ENCODE measurements around the gene NIPAL4.

DNA sequence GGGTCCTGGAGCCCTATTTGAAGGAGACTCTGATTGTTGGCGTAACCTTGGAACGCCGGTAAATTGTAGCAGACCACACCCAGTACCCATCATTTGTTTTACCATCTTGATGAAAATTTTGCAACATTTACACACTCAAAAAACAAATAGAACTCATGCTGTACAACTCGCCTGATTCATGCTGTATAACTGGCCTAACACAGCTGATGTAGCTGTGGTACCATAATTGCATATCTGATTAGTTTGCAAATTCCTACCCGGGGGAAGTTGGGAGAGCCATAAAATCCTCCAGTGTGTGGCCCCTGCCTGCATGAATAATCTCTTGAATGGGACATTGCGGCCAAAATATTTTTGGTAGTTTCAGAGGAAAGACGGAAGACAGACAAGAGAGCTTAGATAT lies 9.7 kb downstream of the NIPAL4 start:
- TF ChIP-seq, protein P1, sequence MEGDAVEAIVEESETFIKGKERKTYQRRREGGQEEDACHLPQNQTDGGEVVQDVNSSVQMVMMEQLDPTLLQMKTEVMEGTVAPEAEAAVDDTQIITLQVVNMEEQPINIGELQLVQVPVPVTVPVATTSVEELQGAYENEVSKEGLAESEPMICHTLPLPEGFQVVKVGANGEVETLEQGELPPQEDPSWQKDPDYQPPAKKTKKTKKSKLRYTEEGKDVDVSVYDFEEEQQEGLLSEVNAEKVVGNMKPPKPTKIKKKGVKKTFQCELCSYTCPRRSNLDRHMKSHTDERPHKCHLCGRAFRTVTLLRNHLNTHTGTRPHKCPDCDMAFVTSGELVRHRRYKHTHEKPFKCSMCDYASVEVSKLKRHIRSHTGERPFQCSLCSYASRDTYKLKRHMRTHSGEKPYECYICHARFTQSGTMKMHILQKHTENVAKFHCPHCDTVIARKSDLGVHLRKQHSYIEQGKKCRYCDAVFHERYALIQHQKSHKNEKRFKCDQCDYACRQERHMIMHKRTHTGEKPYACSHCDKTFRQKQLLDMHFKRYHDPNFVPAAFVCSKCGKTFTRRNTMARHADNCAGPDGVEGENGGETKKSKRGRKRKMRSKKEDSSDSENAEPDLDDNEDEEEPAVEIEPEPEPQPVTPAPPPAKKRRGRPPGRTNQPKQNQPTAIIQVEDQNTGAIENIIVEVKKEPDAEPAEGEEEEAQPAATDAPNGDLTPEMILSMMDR (IDR thresholded peaks at IDR 0.05): no peak
- TF ChIP-seq POLR2AphosphoS5 (IDR thresholded peaks at IDR 0.05): no peak

Measured in stomach (tissue), 4 donors.